Measurements from ENCODE around the gene CCDC30.

CCDC30 gene

DNA sequence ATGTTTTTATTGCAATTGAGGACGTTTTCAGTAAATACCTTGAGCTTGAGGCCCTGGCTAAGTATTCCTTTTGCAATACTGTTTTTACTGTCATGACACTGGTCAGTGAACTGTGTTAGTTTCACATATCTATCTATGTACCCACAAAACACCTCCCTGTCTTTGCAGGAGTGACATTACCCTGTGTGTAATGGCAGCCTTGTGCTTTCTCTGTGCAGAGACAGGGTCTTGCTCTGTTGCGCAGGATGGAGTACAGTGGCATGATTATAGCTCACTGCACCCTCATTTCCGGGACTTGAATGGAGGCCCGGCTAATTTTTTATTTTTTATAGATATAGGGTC is 228.0 kb downstream of the CCDC30 start:
- no peak for DNase-seq (ENCODE audit: low read depth in 2 of 2)

DNA sequence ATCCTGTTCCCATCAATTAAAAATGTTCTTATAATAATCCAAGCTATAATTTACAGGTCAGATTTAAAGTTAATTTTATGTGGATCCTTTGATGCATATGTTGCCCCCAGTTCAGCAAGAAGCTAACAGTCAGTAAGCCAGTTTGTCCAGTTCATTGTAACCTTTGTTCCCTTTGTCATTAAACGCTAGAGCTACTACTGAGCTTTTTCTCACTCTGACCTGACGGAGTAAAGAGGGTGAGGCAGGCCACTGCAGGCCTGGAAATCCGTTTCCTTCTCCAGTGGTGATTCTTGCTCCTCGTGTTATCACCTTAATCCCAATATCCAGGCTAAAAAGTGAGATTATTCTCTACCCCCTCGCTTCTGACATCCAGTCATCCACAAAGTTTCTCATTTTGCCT is 229.4 kb downstream of the CCDC30 start:
- DNase-seq (ENCODE audit: low read depth in 2 of 2), result no peak

DNA sequence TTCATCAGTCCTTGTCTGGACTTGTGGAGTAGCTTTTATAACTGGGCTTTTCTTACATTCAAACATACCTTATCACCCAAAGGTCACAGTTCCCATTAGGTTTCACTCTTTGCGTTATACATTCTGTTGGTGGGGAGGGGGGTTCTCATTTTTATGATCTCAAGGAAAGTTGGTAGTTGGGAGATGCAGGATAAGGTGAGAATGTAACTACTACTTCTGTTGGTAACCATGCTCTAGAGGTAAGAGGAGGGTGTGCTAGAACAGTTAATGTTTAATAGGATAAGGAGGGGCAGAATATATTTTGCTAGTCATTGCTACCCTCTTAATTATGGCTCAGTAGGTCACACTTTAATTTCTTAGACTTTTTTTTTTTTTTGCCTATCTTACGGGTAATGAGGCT is 229.8 kb downstream of the CCDC30 start:
- DNase-seq (ENCODE audit: low read depth in 2 of 2), result no peak

DNA sequence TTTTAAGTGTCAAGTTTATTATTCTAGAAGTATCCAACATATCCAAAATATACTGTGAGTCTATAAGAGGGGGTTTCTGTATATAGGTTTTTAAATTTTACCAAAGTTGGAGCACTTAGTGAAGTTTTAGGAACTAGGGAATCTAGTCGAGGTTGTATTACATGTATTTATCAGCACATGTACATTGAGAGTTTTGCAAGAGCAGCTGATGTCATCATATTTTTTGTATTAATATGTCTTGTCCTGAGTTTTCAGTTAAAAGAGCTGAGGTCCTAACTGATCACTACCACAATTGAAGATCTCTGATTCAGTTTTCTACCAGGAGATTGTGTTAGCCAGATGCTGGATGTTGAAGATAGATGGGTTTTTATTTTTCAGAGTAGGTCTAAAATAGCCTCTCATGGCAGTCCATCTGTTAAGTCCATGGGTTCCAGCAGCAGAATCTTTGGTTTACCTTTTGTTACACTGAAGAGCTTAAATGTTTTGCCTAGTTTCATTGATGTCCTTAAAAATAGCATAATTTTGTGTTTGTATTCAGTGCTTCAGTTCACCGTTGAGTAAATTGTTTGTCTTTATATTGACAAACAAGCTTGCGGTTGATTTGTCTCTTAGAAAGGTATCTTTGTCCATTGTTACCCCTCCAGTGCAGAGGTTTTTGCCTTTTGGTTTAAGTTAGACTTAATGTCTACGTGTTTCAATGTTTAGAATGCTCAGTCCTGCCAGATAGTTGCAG is 235.2 kb downstream of the CCDC30 start:
- DNase-seq (ENCODE audit: low read depth in 2 of 2), result no peak

DNA sequence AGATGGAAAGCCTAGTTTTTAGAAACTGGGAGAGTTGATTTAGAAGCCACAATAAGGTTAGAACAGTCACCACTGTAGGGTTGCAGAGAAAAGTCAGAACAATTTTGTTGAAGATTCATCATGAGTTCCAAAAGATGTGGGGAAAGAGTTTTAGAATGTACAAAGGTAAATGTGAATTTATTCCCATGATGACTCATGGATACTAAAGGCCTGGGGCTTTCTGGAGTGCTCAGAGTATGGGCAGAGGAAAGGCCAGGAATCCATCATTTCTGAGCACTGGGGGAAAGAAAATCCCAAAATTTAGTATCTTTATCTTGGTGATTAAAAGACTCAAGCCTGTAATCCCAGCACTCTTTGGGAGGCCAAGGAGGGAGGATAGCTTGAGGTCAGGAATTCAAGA is 236.9 kb downstream of the CCDC30 start:
- no peak for DNase-seq (ENCODE audit: low read depth in 2 of 2)

DNA sequence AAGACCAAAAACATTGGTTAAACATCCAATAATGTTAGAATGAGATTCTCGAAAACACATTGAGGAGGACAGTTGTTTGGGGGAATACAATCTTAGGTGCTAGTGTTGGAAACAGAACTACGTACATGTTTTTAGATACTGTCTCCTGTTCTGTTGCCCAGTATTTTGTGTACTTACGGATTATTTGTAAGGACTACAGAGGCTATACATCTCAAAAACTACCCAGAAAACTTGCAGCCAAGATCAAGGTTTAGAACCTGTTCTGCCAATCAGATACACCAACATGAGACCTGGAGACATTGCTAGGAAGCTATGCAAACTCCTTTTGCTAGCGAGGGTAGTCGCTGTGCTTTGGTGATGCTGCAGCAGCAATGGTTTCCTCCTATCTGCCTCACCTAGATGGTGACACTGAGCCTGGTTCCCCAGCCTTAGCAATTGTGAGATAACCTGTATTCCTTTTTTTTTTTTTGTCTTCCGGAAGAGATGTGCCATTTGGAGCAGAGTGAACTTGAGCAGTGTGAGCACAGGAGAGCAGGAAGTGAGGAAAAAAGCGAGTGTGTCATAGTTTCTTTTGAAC is 240.9 kb downstream of the CCDC30 start:
- no peak for DNase-seq (ENCODE audit: low read depth in 2 of 2)
